Osteocyte (in vitro differentiated cells): ENCODE measurements around the gene PER1. TPM values are rescaled to one million over a fixed set of nuclear protein-coding genes. Genes with fewer than 3 reads are reported as not detected.

Source experiments
- DNase-seq: peaks from one replicate; pipeline ENCODE4 v3.0.0; 2021; ENCODE audit warnings: mixed read lengths; ENCODE audit not compliant: unreplicated experiment; ENCODE audit errors: extremely low spot score
- H3K27ac Mint-ChIP-seq: one replicate; pipeline ENCODE4 v1.8.0; 2021; ENCODE audit warnings: mild to moderate bottlenecking, mixed read lengths; ENCODE audit not compliant: unreplicated experiment
- H3K27me3 Mint-ChIP-seq: one replicate; pipeline ENCODE4 v1.8.0; 2021; ENCODE audit warnings: mixed read lengths; ENCODE audit not compliant: unreplicated experiment
- H3K36me3 Mint-ChIP-seq: one replicate; pipeline ENCODE4 v1.8.0; 2021; ENCODE audit warnings: mixed read lengths; ENCODE audit not compliant: unreplicated experiment
- H3K4me1 Mint-ChIP-seq: one replicate; pipeline ENCODE4 v1.8.0; 2021; ENCODE audit warnings: mixed read lengths; ENCODE audit not compliant: unreplicated experiment
- H3K4me3 Mint-ChIP-seq: one replicate; pipeline ENCODE4 v1.8.0; 2021; ENCODE audit warnings: mild to moderate bottlenecking, moderate library complexity, mixed read lengths; ENCODE audit not compliant: unreplicated experiment
- H3K9me3 Mint-ChIP-seq: one replicate; pipeline ENCODE4 v1.8.0; 2021; ENCODE audit warnings: mixed read lengths; ENCODE audit not compliant: unreplicated experiment
- CTCF ChIP-seq: fragments of 200-600 bp; sonication (generic); IDR thresholded peaks from 2 replicates; pipeline ENCODE4 v1.5.0; 2021; ENCODE audit warnings: antibody characterized with exemption, mild to moderate bottlenecking, moderate library complexity
- total RNA-seq: library from RNA; stranded (reverse); gene quantifications from 2 replicates; pipeline ENCODE4 v1.2.1, GENCODE V29; 2021

The PER1 gene
- total RNA-seq, 1 donor from 2014 or later = 173 TPM

- no peak for TF ChIP-seq CTCF
- Mint-ChIP-seq H3K27me3 (no peaks in the 10 kb centered on the region), H3K4me3 (no peak overlapping the region), H3K9me3 (no peaks in the 10 kb centered on the region), H3K27ac (no peak overlapping the region), H3K36me3 (peaks cover 17% of the 10 kb centered on the region), H3K4me1 (peaks cover 4% of the 10 kb centered on the region)
- no peak for DNase-seq
These were observed 14.4 kb downstream of the PER1 start for GRCh38 chr17:8137645-8138373.

GRCh38 chr17:8133941-8134340, 18.3 kb downstream of the PER1 start:
- H3K27me3 Mint-ChIP-seq = peaks cover 9% of the 10 kb centered on the region
- no peak overlapping the region for H3K27ac Mint-ChIP-seq
- no peaks in the 10 kb centered on the region for H3K36me3 Mint-ChIP-seq
- H3K4me1 Mint-ChIP-seq = no peaks in the 10 kb centered on the region
- TF ChIP-seq CTCF = no peak
- no peak overlapping the region for H3K4me3 Mint-ChIP-seq
- no peak for DNase-seq
- no peaks in the 10 kb centered on the region for H3K9me3 Mint-ChIP-seq

GRCh38 chr17:8133399-8133798, 18.8 kb downstream of the PER1 start:
- Mint-ChIP-seq H3K9me3 (no peaks in the 10 kb centered on the region), H3K4me3 (no peak overlapping the region), H3K4me1 (no peaks in the 10 kb centered on the region), H3K27me3 (peaks cover 9% of the 10 kb centered on the region), H3K27ac (no peak overlapping the region), H3K36me3 (no peaks in the 10 kb centered on the region)
- no peak for TF ChIP-seq CTCF
- no peak for DNase-seq

- Mint-ChIP-seq H3K9me3 (no peaks in the 10 kb centered on the region), H3K36me3 (no peaks in the 10 kb centered on the region), H3K4me1 (peaks cover 4% of the 10 kb centered on the region), H3K27me3 (peaks cover 9% of the 10 kb centered on the region), H3K4me3 (no peak overlapping the region), H3K27ac (no peak overlapping the region)
- no peak for DNase-seq
- no peak for TF ChIP-seq CTCF
These were observed 20.3 kb downstream of the PER1 start for GRCh38 chr17:8131844-8132441.

GRCh38 chr17:8128125-8128784, 23.9 kb downstream of the PER1 start:
- DNase-seq = no peak
- TF ChIP-seq CTCF = no peak
- no peak overlapping the region for H3K27ac Mint-ChIP-seq
- no peaks in the 10 kb centered on the region for H3K36me3 Mint-ChIP-seq
- no peaks in the 10 kb centered on the region for H3K9me3 Mint-ChIP-seq
- peaks cover 37% of the 10 kb centered on the region for H3K4me1 Mint-ChIP-seq
- H3K4me3 Mint-ChIP-seq = no peak overlapping the region
- H3K27me3 Mint-ChIP-seq = peaks cover 9% of the 10 kb centered on the region
